GM12878 (cell line): ENCODE results near the gene IRAK2. TPM values are rescaled to one million over a fixed set of nuclear protein-coding genes. Genes with fewer than 3 reads are reported as not detected.
A peak's percentile ranks its signal among the peaks of the same experiment; 100 is the strongest.

Experiments used
- ATAC-seq: fragments of 200-7000 bp; cut with Tn5 transposase; 3 replicates; pipeline ENCODE4 v1.9.1; 2020; ENCODE audit warnings: mild to moderate bottlenecking, moderate library complexity
- BruUV-seq: library from RNA; stranded (reverse); fragments of 400-500 nt; replicated peaks from 2 replicates; lab custom pipeline; 2021; lab: Mats Ljungman, UMichigan
- CTCF ChIA-PET: fragments of 300-600 bp; sonication (Branson Sonifier 250); formaldehyde crosslinking; extraction: SDS; loops from one replicate; lab custom pipeline; 2021; ENCODE audit warnings: inconsistent platforms; lab: Yijun Ruan, JAX
- POLR2A ChIA-PET: fragments of 350-600 bp; formaldehyde crosslinking; extraction: SDS; loops from one replicate; lab custom pipeline; 2021; ENCODE audit warnings: inconsistent platforms; lab: Charles Lee
- RAD21 ChIA-PET: fragments of 300-600 bp; sonication (Branson Sonifier 250); formaldehyde crosslinking; loops from one replicate; lab custom pipeline; 2023; ENCODE audit warnings: antibody characterized with exemption; ENCODE audit not compliant: unreplicated experiment; lab: Charles Lee
- SMC1A ChIA-PET: fragments of 300-600 bp; sonication (Branson Sonifier 250); formaldehyde crosslinking; loops from one replicate; lab custom pipeline; 2023; ENCODE audit not compliant: unreplicated experiment, uncharacterized antibody; lab: Charles Lee
- DNase-seq: peaks from one replicate; pipeline ENCODE4 v3.0.0-alpha.2; 2011; ENCODE audit warnings: low read depth, low spot score
- FAIRE-seq: peaks from 3 replicates; lab custom pipeline; 2011; peaks lifted over from hg19 to GRCh38; lab: Jason Lieb, UNC
- H2AFZ ChIP-seq: 2 replicates; pipeline ENCODE4 v1.6.0; 2011; ENCODE audit warnings: low read depth, low read length, control low read depth; ENCODE audit not compliant: control insufficient read depth
- H3K27ac ChIP-seq: 2 replicates; pipeline ENCODE4 v1.5.1; 2011; ENCODE audit warnings: control low read depth; ENCODE audit not compliant: control insufficient read depth, insufficient read depth
- H3K27me3 ChIP-seq, 2 experiments: replicated peaks in 1 of 2; 2 replicates each; pipeline versions ENCODE4 v1.6.0 to v1.6.1; 2011; ENCODE audit warnings: low read length in 1 of 2; ENCODE audit not compliant: control insufficient read depth in 2 of 2, insufficient read depth in 2 of 2
- H3K36me3 ChIP-seq, 2 experiments: 2 replicates each; pipeline ENCODE4 v1.5.1; 2011; ENCODE audit warnings: low read length in 1 of 2; ENCODE audit not compliant: control insufficient read depth in 2 of 2, insufficient read depth in 2 of 2
- H3K4me1 ChIP-seq: 2 replicates; pipeline ENCODE4 v1.6.1; 2011; ENCODE audit warnings: mild to moderate bottlenecking, low read length, moderate library complexity, mixed read lengths; ENCODE audit not compliant: control insufficient read depth, insufficient read depth
- H3K4me2 ChIP-seq: 2 replicates; pipeline ENCODE4 v1.6.0; 2011; ENCODE audit warnings: control low read depth; ENCODE audit not compliant: control insufficient read depth, insufficient read depth
- H3K4me3 ChIP-seq: fragments of 200-600 bp; sonication (generic); 2 replicates; pipeline ENCODE4 v1.5.1; 2016
- H3K79me2 ChIP-seq: 2 replicates; pipeline ENCODE4 v1.6.0; 2011; ENCODE audit warnings: low read length; ENCODE audit not compliant: control insufficient read depth, insufficient read depth
- H3K9ac ChIP-seq: 2 replicates; pipeline ENCODE4 v1.8.0; 2011; ENCODE audit warnings: low read length, control low read depth, mixed read lengths; ENCODE audit not compliant: control insufficient read depth, insufficient read depth
- H3K9me3 ChIP-seq: replicated peaks from 3 replicates; pipeline ENCODE4 v1.5.1; 2011; ENCODE audit warnings: mild to moderate bottlenecking, low read length; ENCODE audit not compliant: control insufficient read depth, insufficient read depth
- H4K20me1 ChIP-seq: 2 replicates; pipeline ENCODE4 v1.6.0; 2011; ENCODE audit not compliant: control insufficient read depth, insufficient read depth
- CBFB ChIP-seq: IDR thresholded peaks from 2 replicates; pipeline ENCODE4 v1.6.1; 2016; ENCODE audit warnings: antibody characterized with exemption, low read depth
- CEBPZ ChIP-seq: fragments of 150-350 bp; IDR thresholded peaks from 2 replicates; pipeline ENCODE4 v1.6.1; 2016; ENCODE audit warnings: low read depth, low read length
- FOS ChIP-seq: IDR thresholded peaks from 3 replicates; pipeline ENCODE4 v1.6.1; 2011; ENCODE audit warnings: borderline replicate concordance; ENCODE audit not compliant: insufficient read length; ENCODE audit errors: extremely low read depth
- IKZF1 ChIP-seq: fragments of 450-650 bp; conservative IDR thresholded peaks from 2 replicates; pipeline ENCODE4 v1.6.1; 2017; ENCODE audit warnings: antibody characterized with exemption, mild to moderate bottlenecking
- KLF5 ChIP-seq: fragments of 450-650 bp; IDR thresholded peaks from 2 replicates; pipeline ENCODE4 v1.6.1; 2014; ENCODE audit warnings: mild to moderate bottlenecking; ENCODE audit not compliant: partially characterized antibody
- RAD21 ChIP-seq: IDR thresholded peaks from 2 replicates; pipeline ENCODE4 v1.6.1; 2011; ENCODE audit warnings: mild to moderate bottlenecking, low read depth, low read length, moderate library complexity; ENCODE audit not compliant: insufficient read depth
- RCOR1 ChIP-seq: conservative IDR thresholded peaks from 2 replicates; pipeline ENCODE4 v1.6.1; 2012; ENCODE audit warnings: low read depth, low read length, improper control_type of control experiment
- SP1 ChIP-seq: IDR thresholded peaks from one replicate; pipeline ENCODE4 v1.6.1; 2011; ENCODE audit warnings: low read depth, low read length
- SUPT20H ChIP-seq: IDR thresholded peaks from 2 replicates; pipeline ENCODE4 v1.6.1; 2011; ENCODE audit warnings: low read depth, mild to moderate bottlenecking, low read length, moderate library complexity, borderline replicate concordance; ENCODE audit not compliant: control insufficient read depth
- TAF1 ChIP-seq: IDR thresholded peaks from 2 replicates; pipeline ENCODE4 v1.6.1; 2011; ENCODE audit warnings: mild to moderate bottlenecking, low read depth, low read length, borderline replicate concordance
- ZNF687 ChIP-seq: fragments of 450-650 bp; IDR thresholded peaks from 2 replicates; pipeline ENCODE4 v1.6.1; 2017; ENCODE audit warnings: mild to moderate bottlenecking, moderate library complexity
- WGBS: methylation state at CpG from one replicate; pipeline ENCODE4 v1.1.6; 2016; ENCODE audit warnings: low lambda C conversion rate; ENCODE audit not compliant: insufficient replicate concordance, insufficient coverage; ENCODE audit errors: missing lambda C conversion rate; 5-methylcytosine and 5-hydroxymethylcytosine counted together
- in situ Hi-C: fragments of 300-500 bp; cut with MboI; formaldehyde crosslinking; loops from 9 replicates; pipeline ENCODE4 v1.14.3; 2018; ENCODE audit warnings: mixed read lengths
- intact Hi-C: fragments of 100-400 bp; cut with micrococcal nuclease; formaldehyde crosslinking; loops from one replicate; pipeline ENCODE4 v1.14.2; 2022; ENCODE audit not compliant: unreplicated experiment
- polyA plus RNA-seq, 11 experiments: library from polyadenylated mRNA; depleted of rRNA in 4 of 11; unstranded in 6 of 11; stranded (reverse) in 5 of 11; fragments of >200 nt; fragmentation: Nextera tagmentation in 4 of 11; fragmentation: Illumina TruSeq in 1 of 11; extraction: Ambion mirVana in 4 of 11; extraction: Trizol in 1 of 11; gene quantifications; 1 replicate in 1 of 11; 2 replicates in 10 of 11; pipeline versions ENCODE4 v1.2.1 to v1.2.3, GENCODE V29; 2011 to 2016; ENCODE audit warnings: inconsistent platforms in 2 of 11, missing spikeins in 2 of 11, low read depth in 1 of 11
- total RNA-seq, 4 experiments: library from RNA; depleted of rRNA in 3 of 4; stranded (reverse); fragments of >200 nt in 3 of 4; fragmentation: Illumina TruSeq in 1 of 4; extraction: Trizol in 1 of 4; gene quantifications; 2 replicates each; pipeline versions ENCODE4 v1.2.1 to v1.2.3, GENCODE V29; 2013 to 2021
- TF ChIP-seq, protein P1 (sequence below): IDR thresholded peaks from 2 replicates; pipeline ENCODE4 v1.6.1; 2011; ENCODE audit warnings: mild to moderate bottlenecking, low read depth, low read length, moderate library complexity; ENCODE audit not compliant: insufficient replicate concordance

IRAK2 gene
- total and polyA plus RNA-seq, 10 of the 15 experiments (the other 5 are each of a cell fraction or from before 2014, with no cell fraction given) = 0.48 to 5.7 (median 4.5) TPM

GRCh38 chr3:10292505-10293419 is 128.0 kb downstream of the IRAK2 start, which contains the start of gene GHRL:
GHRL (minus strand) TSS chr3:10292947; CDS start chr3:10290180, 2,767 bp downstream.
- Histone ChIP-seq H3K27ac (peak within 1 kb of the TSS; percentile 66), H2AFZ (peak within 1 kb of the TSS; percentile 73), H3K27me3 (no peaks in the 10 kb centered on the region), H3K36me3 (peaks cover 3 to 5% of the 10 kb centered on the region in 2 experiments; a peak in 2 of 4 replicates), H3K4me3 (peak within 1 kb of the TSS; percentile 20), H4K20me1 (no peaks in the 10 kb centered on the region; the same call in 1 of the 2 replicates), H3K9ac (peak within 1 kb of the TSS; percentile 41; the same call in 1 of the 2 replicates), H3K79me2 (no peaks in the 10 kb centered on the region; the same call in none of the 2 replicates), H3K4me2 (peak within 1 kb of the TSS; percentile 49), H3K9me3 (no peaks in the 10 kb centered on the region; the same call in 2 of the 3 replicates), H3K4me1 (peaks cover 5% of the 10 kb centered on the region; the same call in 1 of the 2 replicates)
- peak; percentile 90 for ATAC-seq
- ChIA-PET CTCF (interaction anchor here (0.5 to 1.9 kb wide), 9 partner anchors 12 to 361 kb away, joined by 3 to 6 read pairs (median 3); no protein-coding TSS in a partner anchor), RAD21 (interaction anchor here (0.8 to 1.7 kb wide), 10 partner anchors 9 to 177 kb away, joined by 3 to 8 read pairs (median 4); partner anchors contain the start of genes BRK1 and SEC13), SMC1A (interaction anchor here (0.6 to 2.6 kb wide), 15 partner anchors 10 to 360 kb away, joined by 3 to 13 read pairs (median 4); partner anchors contain the start of genes SEC13 and TATDN2), POLR2A (interaction anchor here (0.5 to 2.1 kb wide), 11 partner anchors 9 to 930 kb away, joined by 3 to 8 read pairs (median 3); partner anchors contain the start of genes CRELD1 and SEC13)
- peak; percentile 66 for FAIRE-seq
- intact Hi-C loops (loop anchor here (1.0 kb wide), 1 partner anchor 44 kb away; the partner anchor contains the start of gene TATDN2), in situ Hi-C loops (no loop called here)
- BruUV-seq = TSS peak; percentile 63
- peak; percentile 68 for DNase-seq
- 10% methylated on average over 12 of the region's 12 CpGs for WGBS
- TF ChIP-seq RAD21 (no peak), CBFB (peak; percentile 91), IKZF1 (peak; percentile 91), CEBPZ (no peak), ZNF687 (peak; percentile 46; the same call in 1 of the 2 replicates), FOS (no peak), TAF1 (peak; percentile 62), SP1 (peak; percentile 16), RCOR1 (no peak), SUPT20H (no peak), KLF5 (peak; percentile 49)
- TF ChIP-seq, protein P1, sequence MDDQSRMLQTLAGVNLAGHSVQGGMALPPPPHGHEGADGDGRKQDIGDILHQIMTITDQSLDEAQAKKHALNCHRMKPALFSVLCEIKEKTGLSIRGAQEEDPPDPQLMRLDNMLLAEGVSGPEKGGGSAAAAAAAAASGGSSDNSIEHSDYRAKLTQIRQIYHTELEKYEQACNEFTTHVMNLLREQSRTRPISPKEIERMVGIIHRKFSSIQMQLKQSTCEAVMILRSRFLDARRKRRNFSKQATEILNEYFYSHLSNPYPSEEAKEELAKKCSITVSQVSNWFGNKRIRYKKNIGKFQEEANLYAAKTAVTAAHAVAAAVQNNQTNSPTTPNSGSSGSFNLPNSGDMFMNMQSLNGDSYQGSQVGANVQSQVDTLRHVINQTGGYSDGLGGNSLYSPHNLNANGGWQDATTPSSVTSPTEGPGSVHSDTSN = peak; percentile 72
